H1 (cell line): ENCODE results near the gene RRAS2. TPM values are rescaled to one million over a fixed set of nuclear protein-coding genes. Genes with fewer than 3 reads are reported as not detected.

Experiments
- ATF2 ChIP-seq: IDR thresholded peaks from 2 replicates; pipeline ENCODE4 v1.6.1; 2012; ENCODE audit warnings: low read length, inconsistent platforms
- CHD1 ChIP-seq: IDR thresholded peaks from 2 replicates; pipeline ENCODE4 v1.6.1; 2012; ENCODE audit warnings: low read depth, low read length, improper control_type of control experiment
- GTF2F1 ChIP-seq: IDR thresholded peaks from 2 replicates; pipeline ENCODE4 v1.6.1; 2012; ENCODE audit warnings: low read depth, low read length, improper control_type of control experiment, borderline replicate concordance
- KDM5A ChIP-seq: fragments of 200-600 bp; IDR thresholded peaks from 2 replicates; pipeline ENCODE4 v1.7.1; 2012; ENCODE audit warnings: mild to moderate bottlenecking, low read length, inconsistent platforms, mixed read lengths
- MAX ChIP-seq: IDR thresholded peaks from 2 replicates; pipeline ENCODE4 v1.6.1; 2012; ENCODE audit warnings: inconsistent platforms
- NANOG ChIP-seq: IDR thresholded peaks from 2 replicates; pipeline ENCODE4 v1.6.1; 2011; ENCODE audit warnings: low read length, low read depth, mild to moderate bottlenecking, inconsistent platforms; ENCODE audit not compliant: insufficient read depth, poor library complexity, severe bottlenecking
- RXRA ChIP-seq: IDR thresholded peaks from 2 replicates; pipeline ENCODE4 v1.6.1; 2011; ENCODE audit warnings: low read depth, mild to moderate bottlenecking, low read length, moderate library complexity; ENCODE audit not compliant: insufficient read depth
- polyA plus RNA-seq, 7 experiments: library from polyadenylated mRNA; depleted of rRNA in 3 of 7; stranded (reverse) in 5 of 7; unstranded in 2 of 7; fragments of >200 nt in 5 of 7; fragments of 200-250 nt in 2 of 7; gene quantifications; 1 replicate in 5 of 7; 2 replicates in 1 of 7; 4 replicates in 1 of 7; pipeline versions ENCODE4 v1.2.1 to v1.2.3, GENCODE V29; 2011 to 2013; ENCODE audit warnings: missing spikeins in 2 of 7, mixed read lengths in 2 of 7
- total RNA-seq: library from RNA; stranded (reverse); fragmentation: NEBNext Ultra II Directional; extraction: Animal tissue kit (Norgen Biotek cat#: 25700); gene quantifications from 2 replicates; pipeline ENCODE4 v1.2.1, GENCODE V29; 2021

RRAS2 gene
- total and polyA plus RNA-seq, 2 of the 8 experiments (the other 6 are each of a cell fraction or from before 2014, with no cell fraction given), result 72.3 to 234 TPM

- no peak for TF ChIP-seq ATF2
- TF ChIP-seq KDM5A, result no peak
- TF ChIP-seq NANOG, result no peak
- TF ChIP-seq RXRA, result no peak
- no peak for TF ChIP-seq CHD1
- no peak for TF ChIP-seq MAX
- no peak for TF ChIP-seq GTF2F1
- TF ChIP-seq, all 59 proteins: peak for 0
Measured at GRCh38 chr11:14364322-14364721, 5.3 kb upstream of the RRAS2 start (continued).
